CD4-positive, alpha-beta T cell treated with Interleukin-17A for 1 hour (primary cell): ENCODE measurements around the gene IRF9.
A peak's percentile ranks its signal among the peaks of the same experiment; 100 is the strongest.

Source experiments
- DNase-seq: peaks from one replicate; pipeline ENCODE4 v3.0.0-alpha.2; 2020

Gene IRF9, protein sequence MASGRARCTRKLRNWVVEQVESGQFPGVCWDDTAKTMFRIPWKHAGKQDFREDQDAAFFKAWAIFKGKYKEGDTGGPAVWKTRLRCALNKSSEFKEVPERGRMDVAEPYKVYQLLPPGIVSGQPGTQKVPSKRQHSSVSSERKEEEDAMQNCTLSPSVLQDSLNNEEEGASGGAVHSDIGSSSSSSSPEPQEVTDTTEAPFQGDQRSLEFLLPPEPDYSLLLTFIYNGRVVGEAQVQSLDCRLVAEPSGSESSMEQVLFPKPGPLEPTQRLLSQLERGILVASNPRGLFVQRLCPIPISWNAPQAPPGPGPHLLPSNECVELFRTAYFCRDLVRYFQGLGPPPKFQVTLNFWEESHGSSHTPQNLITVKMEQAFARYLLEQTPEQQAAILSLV

DNA sequence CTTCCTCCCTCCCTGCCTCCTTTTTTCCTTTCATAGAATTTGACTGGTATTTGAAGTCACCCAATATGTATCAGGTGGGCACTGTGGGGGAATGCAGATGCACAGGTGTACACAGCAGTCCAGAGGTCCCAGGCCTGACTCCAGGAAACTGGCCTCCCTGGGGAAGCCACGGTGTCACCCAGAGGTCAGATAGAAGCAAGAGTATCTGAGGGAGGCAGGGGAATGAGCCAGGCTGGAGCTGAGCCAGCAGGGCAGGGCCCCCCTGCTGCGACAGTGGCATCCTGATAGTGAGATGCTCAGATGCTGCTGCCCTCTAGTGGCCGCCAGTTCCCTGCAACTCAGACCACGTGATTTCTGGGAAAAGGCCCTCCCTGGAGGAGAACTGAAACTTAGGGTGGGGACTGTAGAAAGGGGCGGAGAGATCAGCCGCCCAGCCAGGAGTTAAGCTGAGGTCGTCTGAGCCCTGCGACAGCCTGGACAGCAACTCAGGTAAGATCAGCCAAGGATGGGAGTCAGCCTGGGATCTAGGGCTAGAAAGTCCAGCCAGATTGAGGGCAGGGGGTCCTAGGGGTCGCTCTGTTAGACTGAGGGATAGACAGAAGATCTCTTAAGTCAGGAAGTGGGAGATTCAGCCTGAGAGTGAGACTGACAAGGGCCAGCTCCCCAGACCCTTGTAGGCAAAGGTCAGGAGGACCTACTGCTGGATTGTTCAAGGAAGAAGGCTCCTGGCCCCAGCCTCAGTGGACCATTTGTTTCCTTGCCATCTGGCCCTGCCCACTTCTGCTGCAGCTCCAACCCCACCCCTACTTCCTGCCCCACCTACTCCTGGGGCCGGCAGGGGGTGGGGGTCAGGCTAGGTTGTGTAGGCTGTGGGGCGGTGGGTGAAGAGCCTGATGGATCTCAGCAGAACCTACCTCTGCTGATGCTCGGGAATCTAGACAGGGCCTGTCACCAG is at the start of gene IRF9:
TSS of gene IRF9 (plus strand) at position 416 of the 955 bp plus-strand sequence. CDS start 880 bp downstream, outside the sequence.
- DNase-seq: peak; percentile 98

DNA sequence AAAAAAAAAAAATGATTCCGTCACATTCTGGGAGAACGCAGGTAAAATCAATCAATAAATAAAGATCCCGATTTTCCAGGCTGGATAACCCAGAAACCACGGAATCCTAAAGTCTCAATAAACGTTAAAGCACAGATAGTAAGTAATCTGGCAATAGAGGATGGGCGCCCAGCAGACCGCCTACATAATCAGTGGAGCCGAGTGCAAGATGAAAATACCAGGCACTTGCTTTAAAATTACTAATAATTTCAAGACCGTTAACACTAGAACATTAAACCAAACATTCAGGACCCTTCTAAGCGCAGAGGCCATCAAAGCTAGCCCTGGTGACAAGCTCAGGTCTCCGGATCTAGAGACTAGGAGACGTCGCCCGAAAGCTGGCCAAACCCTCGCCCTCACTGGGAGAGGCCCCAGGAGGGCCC is 47.7 kb upstream of the IRF9 start:
- no peak for DNase-seq

DNA sequence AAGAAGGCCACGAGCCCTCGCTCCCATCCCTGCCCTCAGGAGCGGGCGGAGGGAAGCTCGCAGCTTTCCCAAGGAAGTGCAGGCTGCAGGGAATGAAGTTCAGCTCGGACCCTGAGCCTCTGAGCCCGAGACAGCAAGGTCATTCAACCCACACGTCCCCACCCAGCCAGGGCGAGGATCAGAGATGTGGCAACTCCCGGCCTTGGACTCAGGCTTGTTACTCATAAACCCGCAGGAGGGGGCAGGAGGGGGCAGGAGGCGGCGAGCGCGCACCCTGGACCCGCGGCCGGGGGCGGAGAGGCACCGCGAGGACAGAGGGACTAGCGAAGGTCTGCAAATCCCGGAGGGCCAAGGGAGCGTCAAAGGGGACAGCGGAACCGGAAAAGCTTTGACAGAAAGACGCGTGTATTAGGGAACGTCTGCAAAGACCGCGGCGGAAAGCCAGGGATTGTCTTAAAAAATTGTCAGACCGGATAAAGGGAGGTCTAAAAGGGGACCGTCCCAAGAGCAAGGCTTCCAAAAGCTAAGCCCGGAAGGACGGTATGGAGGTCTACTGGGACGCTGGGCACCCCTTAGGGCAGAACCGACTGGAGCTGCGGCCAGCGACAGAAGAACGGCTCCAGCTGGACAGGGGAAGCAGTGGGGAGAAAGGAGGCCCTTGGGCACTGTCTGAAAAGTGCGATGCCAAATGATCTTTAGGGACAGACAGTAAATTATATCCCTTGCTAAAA is 47.1 kb upstream of the IRF9 start:
- DNase-seq: peak; percentile 90

DNA sequence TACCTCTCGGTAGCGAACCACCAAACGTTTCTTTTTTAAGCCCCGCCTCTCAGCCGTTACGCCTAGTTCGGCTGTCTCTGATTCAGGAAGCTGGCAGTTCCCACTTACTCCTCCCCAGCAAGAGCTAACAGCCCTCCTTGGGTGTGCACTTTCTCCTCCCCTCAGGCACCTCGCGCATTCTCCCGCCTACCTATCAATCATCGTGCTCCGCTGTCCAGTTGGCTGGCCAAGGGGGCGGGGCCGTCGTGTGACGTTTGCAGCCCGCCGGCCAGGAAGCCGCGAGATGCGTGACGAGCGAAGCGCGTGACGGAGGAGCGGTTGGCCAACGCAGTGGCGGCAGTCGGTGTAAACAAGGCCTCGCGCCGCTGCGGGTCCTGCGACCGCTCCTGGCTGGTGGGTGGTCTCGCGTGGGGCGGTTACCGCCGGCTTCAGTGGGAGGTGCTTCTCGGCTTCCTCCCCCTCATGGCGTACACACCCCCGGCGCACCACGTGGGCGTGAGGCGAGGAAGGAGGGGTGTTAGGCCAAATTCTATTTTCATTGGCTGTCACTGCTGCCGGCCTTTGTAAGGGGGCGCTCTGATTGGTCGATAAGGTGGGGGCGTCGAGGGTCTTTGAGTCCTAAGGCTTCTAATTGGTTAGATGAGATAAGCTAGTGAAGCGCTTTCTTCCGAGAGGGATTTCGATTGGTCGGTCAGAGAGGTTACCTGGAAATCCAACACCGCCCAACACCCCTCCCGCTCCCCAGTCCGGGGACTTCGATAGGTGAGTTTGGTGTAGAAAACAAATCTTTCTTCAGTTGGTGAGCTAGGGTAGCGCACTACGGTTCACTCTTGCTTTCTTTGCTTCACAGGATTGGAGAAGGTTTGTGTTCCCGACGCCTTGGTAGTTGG is 46.3 kb upstream of the IRF9 start, which contains the start of the genes DCAF11 and NRL:
TSS of gene DCAF11 (plus strand) at position 246 of the 890 bp plus-strand sequence. CDS start 818 bp downstream, outside the sequence.
TSS of gene NRL (minus strand) at position 418 of the 890 bp plus-strand sequence. CDS start 32,101 bp downstream, outside the sequence.
- peak; percentile 100 for DNase-seq

DNA sequence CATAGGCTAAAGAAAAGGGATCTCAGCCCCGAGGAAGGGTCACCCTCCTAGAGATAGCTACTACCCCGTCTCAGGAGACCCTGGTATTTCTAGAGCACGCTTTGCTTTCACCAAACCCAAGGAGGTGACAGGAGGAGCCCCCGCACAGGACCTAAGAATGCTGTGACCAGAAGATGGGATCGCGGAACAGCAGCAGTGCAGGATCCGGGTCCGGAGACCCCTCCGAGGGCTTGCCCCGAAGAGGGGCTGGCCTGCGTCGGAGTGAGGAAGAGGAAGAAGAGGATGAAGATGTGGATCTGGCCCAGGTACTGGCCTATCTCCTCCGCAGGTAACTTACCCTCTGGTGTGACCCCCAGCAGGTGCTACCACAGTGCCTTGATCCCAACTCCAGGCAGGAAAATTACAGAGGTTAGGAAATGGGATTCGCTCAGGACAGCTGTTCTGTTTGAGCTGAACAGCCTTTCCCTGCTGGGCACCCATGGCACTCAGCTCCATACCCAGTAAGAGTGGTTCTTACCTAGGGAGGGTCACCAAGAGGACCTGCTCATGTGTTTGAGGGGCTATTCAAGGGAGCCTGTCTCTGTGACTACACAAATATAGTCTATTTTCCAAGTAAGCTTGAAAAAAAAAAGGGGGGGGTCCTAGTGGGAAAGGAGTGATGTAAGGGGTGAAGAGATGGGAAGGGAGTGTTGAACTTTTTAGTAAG is 45.5 kb upstream of the IRF9 start:
- no peak for DNase-seq

DNA sequence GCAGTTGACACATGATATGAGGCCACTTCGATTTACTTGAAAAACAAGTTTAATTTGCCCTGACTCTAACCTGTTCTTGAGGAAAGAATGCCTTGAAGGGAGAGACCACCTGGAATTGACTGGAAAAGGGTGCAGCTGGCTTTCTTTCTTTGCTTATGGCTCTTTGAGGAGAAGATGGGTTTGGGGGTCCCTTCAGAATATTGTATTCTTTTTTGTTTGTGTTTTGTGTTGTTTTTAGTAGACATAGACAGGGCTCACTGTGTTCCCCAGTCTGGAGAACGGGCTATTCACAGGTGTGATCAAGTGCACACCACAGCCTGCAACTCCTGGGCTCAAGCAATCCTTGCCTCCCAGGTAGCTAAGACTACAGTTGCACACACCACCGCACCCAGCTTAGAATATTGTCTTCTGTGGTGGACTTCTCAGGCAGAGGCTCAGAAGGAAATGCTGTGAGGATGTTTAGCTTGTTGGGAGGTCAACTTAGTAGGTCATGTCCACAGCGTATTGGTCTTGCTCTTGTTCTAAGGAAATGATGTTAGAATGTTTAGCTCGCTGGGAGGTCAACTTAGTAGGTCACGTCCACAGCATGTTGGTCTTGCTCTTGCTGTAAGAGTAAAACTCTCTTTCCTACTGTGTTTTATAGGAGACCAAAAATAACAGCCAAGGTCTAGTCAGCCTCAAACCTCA is 44.8 kb upstream of the IRF9 start:
- no peak for DNase-seq

DNA sequence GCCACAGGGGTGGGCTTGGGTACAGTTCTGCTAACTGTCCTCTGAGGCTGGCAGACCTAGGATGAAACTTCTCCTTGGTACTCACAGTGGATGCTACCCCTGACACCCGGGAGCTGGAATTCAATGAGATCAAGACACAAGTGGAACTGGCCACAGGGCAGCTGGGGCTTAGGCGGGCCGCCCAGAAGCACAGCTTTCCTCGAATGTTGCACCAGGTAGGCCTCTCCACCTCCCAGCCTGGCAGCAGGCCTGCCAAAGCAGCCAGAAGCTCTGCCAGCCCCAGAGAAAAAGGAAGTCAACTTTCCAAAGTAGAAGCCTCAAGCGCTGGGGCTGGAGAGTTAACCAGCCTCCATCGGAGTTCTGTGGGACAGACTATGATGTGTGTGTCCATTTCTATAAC is 43.9 kb upstream of the IRF9 start:
- no peak for DNase-seq

DNA sequence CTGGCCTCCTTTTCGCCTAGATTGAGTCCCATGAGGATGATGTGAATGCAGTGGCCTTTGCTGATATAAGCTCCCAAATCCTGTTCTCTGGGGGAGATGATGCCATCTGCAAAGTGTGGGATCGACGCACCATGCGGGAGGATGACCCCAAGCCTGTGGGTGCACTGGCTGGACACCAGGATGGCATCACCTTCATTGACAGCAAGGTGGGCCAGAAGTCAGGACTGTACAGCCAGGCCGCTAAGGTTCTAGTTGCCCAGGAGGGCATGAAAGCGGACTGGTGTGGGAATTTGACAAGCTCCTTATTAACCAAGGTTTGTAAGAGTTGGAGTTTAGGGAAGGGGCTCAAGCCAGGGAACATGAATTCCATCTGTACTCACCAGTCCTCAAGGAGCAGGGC is 41.4 kb upstream of the IRF9 start:
- no peak for DNase-seq

DNA sequence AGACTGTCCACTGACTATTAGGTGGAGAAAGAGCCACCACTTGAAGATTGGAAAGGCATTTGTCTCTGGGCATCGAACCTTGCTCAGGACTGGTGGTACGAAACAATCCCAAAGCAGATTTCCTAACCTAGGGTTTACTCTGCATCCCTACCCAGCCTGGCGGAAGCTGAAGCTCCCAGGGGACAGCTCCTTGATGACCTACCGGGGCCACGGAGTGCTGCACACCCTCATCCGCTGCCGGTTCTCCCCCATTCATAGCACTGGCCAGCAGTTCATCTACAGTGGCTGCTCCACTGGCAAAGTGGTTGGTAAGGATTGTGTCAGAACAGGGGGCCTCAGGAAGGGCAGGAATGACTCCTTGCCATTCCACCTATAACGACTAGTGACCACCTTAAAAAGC is 39.9 kb upstream of the IRF9 start:
- DNase-seq: no peak

DNA sequence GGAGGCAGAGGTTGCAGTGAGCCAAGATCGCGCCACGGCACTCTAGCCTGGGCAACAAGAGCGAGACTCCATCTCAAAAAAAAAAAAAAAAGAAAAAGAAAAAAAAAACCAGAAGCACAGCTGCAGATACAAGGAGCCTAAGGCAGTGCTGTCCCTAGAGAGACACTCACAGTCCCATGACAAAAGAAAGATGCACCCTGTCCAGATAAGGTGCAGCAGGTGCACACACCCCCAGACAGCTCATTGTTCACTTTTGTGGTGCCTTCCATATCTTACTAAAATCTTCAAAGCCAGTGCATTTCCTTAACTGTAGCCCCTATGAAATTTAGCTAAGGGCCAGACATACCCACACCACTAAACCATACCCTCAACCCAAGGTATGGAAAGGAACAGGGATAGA is 38.6 kb upstream of the IRF9 start:
- no peak for DNase-seq

DNA sequence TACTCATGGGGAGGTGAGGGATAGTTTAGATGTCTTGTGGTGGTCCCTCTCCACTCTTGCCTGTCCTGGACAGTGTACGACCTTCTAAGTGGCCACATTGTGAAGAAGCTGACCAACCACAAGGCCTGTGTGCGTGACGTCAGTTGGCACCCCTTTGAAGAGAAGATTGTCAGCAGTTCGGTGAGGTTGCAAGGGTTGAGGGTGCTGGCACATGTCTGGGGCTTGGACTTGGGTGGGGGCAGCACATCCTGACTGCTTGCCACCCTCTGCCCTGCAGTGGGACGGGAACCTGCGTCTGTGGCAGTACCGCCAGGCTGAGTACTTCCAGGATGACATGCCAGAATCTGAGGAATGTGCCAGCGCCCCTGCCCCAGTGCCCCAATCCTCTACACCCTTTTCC is 38.2 kb upstream of the IRF9 start:
- DNase-seq: no peak

DNA sequence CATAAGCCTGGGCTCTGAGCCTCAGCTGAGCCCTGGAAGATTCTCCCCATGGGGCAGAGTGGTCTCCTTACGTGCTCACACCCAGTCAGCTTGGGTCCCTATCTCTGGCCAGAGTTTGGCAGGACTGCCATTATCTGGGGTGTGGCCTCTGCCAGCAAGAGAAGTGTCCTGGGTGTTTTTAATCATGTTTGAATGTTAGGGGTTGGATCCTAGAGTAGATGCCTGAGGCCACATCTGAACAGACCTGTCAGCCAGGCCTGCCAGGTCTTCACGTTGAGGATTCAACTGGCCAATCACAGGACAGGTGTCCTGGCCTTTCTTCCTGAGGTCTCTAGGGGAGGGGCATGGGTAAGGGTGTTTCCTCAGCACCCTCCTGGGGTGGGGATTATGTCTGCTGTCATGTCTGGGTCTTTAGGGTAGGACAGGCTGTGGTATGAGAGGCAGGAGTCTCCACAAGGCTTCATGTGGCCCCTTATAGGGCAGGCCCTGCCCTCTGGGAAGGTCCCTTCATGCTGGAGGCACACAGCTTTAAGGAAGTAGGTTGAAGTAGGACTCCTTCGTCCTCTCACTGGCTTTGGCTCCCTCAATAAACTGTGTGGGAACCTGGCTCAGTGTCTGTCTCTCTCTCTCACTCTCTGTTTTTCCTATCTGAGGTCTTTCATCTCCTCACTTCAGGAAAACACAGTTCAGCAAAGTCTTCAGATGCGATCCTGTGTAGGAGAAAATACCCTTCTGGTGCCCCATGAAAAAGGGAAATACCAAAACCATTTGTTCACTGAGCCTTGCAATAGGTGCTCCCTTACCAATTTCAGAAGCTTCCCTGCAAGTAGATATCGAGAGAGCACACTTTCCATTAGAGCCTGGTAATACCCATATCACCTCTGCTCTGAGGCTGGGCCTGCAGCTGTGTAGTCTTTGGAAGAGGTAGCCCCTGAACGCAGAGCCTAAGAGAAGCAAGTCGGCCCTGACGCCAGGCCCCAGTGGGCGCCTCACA is 37.3 kb upstream of the IRF9 start:
- no peak for DNase-seq

DNA sequence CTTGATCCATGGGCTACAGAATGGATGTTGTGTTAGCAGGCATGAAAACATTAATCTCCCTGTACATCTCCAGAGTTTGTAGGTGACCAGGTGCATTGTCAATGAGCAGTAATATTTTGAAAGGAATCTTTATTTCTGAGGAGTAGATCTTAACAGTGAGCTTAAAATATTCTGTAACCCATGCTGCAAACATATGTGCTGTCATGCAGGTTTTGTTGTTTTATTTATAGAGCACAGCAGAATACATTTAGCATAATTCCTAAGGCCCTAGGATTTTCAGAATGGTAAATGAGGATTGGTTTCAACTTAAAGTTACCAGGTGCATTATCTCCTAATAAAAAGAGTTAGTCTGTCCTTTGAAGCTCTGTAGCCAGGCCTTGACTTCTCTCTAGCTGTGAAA is 34.1 kb upstream of the IRF9 start:
- DNase-seq: no peak

DNA sequence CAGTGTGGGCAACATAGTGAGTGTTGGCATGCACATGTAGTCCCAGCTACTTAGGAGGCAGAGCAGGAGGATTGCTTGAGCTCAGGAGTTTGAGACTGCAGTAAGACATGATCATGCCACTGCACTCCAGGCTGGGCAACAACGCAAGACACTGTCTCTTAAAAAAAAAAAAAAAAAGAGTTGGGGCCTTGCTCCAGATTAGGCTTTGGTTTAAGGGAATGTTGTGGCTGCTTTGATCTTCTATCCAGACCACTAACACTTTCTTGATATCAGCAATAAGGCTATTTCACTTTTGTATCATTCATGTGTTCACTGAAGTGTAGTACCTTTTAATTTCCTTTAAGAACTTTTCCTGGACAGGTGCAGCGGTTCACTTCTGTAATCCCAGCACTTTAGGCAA is 33.4 kb upstream of the IRF9 start:
- DNase-seq: no peak

DNA sequence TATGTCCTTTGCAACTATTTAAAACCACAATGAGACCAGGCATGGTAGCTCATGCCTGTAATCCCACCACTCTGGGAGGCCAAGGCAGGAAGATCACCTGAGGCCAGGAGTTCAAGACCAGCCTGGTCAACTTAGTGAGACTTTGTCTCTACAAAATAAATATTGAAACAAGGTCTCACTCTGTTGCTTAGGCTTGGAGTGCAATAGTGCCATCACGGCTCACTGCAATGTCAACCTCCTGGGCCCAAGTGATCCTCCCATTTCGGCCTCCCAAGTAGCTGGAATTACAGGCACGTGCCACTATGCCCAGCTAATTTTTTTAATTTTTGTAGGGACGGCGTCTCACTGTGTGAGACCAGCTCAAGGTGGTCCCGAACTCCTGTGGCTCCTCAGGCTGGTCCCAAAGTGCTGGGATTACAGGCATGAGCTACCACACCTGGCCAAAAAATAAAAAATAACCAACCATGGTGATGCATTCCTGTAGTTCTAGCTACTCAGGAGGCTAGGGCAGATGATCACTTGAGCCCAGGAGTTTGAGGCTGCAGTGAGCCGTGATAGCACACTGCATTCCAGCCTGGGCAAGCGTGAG is 31.6 kb upstream of the IRF9 start:
- DNase-seq: no peak

DNA sequence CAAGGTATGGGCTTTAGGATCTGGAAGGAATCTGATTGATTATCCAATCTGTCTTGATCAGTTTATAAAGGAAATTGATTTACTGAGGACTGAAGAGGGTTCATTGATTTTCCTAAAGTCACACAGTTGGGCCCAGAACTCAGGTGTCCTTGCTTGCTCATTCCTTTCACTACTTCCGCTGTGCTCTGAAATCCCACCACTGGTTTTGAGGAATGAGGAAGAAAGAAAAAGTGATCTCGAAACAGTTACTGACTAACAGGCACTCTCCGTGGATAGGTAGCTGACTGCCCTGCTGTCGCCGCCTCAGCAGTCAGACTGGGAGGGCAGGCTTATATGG is 30.7 kb upstream of the IRF9 start, which contains the start of gene FITM1:
TSS of gene FITM1 (plus strand) at position 280 of the 337 bp plus-strand sequence. CDS start 905 bp downstream, outside the sequence.
- no peak for DNase-seq

DNA sequence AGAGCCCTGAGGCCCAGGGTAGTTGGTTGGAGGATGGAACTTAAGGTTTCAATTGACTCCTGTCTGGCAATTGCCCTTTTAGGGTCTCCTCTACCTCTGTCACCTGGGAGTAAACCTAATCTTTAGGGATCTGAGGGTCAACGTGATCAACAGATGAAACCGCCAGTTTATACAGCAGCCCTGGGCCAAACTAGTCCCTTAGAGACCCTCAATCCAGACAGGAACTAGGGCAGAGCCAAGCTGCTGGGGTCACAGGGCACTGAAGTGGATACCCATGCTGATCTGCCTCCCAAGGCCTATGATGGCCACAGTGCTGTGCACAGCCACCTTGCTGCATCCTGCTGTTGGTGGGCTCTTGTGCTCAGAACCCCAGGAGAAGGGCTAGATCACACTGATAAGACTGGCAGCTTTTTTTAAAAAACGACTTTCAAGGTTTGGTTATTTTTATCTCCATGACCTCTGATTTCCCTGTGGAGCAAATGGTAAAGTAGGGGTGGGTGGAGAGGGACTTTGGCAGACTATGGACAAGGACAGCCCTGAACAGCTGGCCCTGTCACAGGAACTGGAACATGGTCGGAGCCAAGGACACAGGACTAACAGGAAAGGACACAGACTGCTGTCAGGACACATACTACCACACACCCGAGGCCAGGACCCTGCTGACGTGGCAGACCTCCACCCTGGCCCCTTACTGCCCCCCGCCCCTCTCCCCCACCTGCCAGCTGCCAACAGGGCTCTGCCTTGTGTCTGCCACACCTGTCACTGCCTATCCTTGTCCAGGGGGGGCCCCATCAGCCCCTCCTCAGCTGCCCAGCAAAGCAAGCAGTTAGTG is 30.1 kb upstream of the IRF9 start:
- no peak for DNase-seq

DNA sequence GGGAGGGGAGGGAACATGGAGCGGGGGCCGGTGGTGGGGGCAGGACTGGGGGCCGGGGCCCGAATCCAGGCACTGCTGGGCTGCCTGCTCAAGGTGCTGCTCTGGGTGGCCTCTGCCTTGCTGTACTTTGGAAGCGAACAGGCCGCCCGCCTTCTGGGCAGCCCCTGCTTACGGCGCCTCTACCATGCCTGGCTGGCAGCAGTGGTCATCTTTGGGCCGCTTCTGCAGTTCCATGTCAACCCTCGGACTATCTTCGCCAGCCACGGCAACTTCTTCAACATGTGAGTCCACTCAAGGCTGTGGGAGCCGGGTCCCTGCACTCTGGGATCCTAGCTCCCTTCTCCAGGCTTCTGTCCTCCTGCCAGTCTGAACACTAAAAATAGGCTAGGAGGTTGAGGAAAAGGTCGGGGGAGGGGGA is 29.5 kb upstream of the IRF9 start:
- DNase-seq: no peak
